Liver (tissue), 3 donors: ENCODE measurements around the gene ZNF2.

Experiments used
- CTCF ChIP-seq: fragments of 150-350 bp; IDR thresholded peaks from 2 replicates; pipeline ENCODE4 v1.5.1; 2017; ENCODE audit warnings: improper control_type of control experiment, low read depth, low read length; ENCODE audit not compliant: missing input control
- SP1 ChIP-seq: IDR thresholded peaks from 2 replicates; pipeline ENCODE4 v1.6.1; 2018; ENCODE audit warnings: antibody characterized with exemption, mild to moderate bottlenecking
- TAF1 ChIP-seq: conservative IDR thresholded peaks from 2 replicates; pipeline ENCODE4 v1.6.1; 2016; ENCODE audit warnings: antibody characterized with exemption, mild to moderate bottlenecking
- donor health status: healthy.
- donor health status: healthy.

- TF ChIP-seq TAF1: no peak
- TF ChIP-seq CTCF: no peak
- TF ChIP-seq SP1: no peak
Measured at GRCh38 chr2:95143838-95144237, 21.8 kb upstream of the ZNF2 start.
